GM19193 (cell line): Measurements from ENCODE around the gene FGFBP3.

Experiments used
- POLR2A ChIP-seq: IDR thresholded peaks from 4 replicates; pipeline ENCODE4 v1.6.1; 2011; ENCODE audit not compliant: insufficient read depth, insufficient read length; ENCODE audit errors: extremely low read depth

The FGFBP3 gene

DNA sequence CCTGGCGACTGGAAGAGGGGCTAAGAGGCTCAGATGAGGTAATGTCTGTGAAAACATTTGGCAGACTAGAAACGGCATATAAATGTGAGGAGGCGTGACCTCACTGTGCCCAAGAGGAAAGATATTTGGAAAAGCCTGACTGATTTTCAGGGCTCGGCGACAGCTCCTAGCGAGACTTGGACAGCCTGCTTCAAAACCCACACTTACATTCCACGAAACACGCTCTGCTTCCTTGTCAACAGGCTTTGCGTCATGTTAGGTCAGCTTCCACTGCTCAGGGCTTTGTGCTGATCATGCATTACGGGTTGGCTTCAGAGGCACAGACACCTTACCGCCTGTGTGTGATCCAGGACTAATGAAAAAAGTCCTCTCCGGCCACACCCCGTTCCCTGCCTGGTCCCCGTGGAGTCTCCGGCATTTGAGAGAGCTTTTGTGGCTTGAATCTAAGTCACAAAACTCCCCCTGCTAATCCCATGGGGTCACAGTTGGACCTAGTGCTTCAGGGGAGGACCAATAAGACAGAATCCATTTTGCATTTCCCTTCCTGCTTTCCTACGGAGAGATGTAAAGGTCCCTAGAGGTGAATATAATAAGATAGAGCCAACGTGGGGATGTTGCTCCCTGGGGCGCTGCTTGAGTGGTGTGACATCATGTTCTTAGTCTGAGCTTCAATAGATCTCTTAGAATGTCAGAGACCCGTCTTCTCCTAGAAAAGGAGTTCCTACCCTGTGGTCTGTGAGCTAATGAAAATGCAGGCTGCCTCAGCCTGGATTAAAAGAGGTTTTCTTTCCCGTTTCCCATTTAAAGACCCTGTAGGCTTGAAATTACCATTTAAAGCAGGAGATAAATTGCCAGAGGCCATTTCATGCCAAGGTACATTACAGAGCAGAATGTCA is 25.5 kb downstream of the FGFBP3 start:
- TF ChIP-seq POLR2A: no peak

DNA sequence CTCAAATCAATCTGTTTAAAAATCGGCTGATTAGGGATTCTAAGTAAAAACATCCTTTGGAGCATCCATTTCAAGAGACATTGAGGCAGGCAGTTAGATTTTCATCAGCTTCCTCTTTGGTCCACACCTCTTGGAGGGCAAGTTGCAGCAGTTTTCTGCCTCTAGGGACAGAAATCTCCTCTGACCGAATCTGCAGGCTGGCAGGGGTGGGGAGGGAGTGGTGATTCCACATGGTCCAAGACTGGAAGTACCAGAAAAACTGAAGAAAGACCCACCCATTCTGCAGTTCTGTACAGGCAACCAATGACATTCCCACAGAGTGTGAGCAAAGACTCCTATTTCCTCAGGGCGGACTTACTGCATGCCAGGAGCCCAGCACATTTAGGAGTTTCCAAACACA is 29.0 kb downstream of the FGFBP3 start:
- TF ChIP-seq POLR2A: no peak

DNA sequence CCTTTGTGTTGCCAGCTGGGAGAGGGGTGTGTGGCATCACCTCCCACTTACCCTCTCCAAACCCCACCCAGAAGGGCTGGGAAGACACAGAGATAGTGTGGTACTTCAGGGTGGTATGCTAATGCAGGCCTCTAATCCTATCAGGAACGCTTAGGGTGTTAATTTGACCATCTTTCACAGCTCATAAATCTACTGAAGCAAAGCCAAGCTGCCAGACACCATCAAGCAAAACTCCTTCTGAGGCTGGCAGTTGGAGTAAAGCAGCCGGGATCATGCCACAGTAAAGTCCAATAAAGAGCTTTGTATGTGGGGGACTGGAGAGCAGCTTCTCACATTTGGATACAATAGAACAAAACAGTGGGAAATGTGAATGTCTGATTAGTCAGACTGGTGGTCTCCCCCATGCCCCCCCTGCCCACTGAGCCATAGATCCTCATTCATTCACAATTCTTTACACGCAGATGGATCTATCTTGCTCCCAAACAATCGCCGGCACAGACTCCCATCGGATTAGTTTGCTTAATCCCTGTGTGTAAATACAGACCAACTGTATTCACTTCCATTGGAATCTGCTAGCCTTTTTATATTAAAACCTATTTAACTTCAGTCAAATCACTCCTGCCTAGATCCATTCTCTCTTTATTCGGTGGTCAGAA is 29.6 kb downstream of the FGFBP3 start:
- no peak for TF ChIP-seq POLR2A

DNA sequence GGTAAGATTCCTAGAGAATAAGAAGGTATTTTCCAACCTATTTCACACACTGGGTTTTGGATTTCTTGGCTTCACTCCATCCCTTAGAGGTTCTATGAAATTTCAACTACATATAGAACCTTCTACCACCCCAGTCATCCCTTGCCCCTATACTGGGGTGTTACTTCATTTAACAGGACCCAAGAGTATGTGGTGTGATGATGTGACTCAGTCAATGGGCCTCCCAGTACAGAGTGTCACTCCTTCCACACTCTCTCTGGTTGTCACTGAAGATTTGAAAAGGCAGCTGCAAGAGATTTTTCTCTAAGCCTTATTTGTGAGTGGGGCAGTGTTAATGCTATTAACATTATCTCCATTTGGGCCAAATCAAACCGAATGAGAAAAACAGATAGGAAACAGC is 33.5 kb downstream of the FGFBP3 start:
- TF ChIP-seq POLR2A: no peak

DNA sequence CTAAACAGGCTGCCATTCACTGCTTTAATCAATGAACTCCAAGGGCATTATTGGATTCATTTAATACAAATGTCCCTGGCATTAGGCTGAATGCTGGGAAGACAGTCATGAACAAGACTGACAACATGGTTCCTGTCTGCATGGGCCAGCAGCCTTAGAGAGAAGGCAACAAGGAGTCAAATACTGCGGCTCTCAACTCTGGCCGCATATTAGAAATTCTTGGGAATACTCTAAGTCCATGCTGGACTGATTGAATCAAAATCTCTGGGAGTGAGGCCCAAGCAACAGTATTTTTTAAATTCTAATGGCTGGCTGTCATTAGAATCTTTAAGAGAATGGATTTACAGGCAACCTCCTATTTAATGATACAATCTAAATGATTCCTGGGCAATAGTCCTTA is 34.1 kb downstream of the FGFBP3 start:
- no peak for TF ChIP-seq POLR2A

- no peak for TF ChIP-seq POLR2A
Measured at GRCh38 chr10:91865562-91866081, 43.7 kb downstream of the FGFBP3 start.

GRCh38 chr10:91864744-91865143 is 44.5 kb downstream of the FGFBP3 start:
- no peak for TF ChIP-seq POLR2A

DNA sequence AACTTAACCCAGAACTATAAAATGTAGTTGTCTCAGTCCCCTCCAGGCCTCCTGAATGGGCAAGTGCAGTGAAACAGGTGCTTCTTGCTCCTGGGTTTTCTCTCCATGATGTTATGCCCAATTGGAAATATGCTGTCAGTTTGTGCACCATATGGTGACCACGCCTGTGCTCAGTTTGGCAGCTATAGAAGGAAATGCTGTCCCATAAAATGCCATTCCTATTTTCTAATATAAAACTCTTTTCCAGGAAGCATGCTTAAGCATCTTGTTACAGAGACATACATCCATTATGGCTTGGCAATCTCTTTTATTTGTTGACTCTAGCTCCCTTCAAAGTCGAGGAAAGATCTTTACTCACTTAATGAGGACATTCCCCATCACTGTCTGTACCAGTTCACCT is 45.2 kb downstream of the FGFBP3 start:
- no peak for TF ChIP-seq POLR2A

DNA sequence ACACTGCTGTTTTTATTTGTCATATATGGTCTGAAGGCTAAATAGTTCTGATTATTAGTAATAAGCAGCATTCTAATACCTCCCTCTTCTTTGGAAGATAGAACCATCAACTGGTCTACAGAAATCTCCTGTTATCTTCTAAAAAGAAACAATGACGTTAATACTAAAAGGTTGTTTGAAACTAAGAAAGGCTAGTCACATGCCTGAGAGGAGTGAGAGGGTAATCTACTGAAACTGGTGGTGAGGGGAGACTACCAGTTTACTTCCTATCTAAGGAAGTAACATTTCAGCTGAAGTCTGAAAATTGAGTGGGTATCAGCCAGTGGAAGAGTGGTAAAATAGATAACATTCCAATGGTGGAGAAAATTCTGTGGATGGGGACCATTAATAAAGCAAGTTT is 48.4 kb downstream of the FGFBP3 start:
- TF ChIP-seq POLR2A: no peak

- no peak for TF ChIP-seq POLR2A
Measured at GRCh38 chr10:91856637-91857036, 52.6 kb downstream of the FGFBP3 start.
